ENCODE results near the gene PLA2R1.

Gene PLA2R1

DNA sequence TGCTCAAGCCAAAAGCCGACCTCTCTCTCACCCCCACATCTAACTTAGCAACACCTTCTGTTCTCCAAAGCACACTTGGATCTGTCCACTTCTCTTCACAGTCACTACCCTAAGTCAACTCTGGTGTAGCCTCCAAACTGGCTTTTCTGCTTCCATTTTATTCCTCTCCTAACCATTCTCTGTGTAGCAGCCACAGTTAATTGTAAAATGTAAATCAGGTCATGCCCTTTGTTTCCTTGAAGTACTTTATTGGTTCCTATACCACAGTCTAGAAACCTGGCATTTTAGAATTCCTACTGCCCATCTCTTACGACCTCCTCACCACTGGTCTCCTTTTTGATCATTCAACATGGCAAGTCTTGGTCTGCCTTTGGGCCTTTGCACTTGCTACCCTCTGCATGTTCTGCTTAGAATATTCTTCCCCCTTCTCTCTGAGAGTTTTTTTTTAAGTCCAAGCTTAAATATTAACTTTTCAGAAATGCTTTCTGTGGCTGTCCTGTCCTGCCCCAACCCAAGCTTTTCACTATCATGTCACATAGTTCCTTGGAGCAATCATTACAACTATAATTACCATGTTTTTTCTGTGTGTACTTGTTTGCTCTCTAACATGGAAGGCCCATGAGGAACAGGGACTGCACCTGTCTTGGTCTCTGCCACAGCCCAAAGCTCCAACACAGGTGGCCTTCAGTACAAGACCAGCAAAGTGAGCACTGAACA lies 42.9 kb downstream of the PLA2R1 start:
- DNase-seq (ENCODE audit: low read depth) = no peak
- no peak overlapping the region for H3K4me3 ChIP-seq (ENCODE audit: low read depth, low read length)
- TF ChIP-seq CTCF (conservative IDR thresholded peaks at IDR 0.05; ENCODE audit: low read depth, low read length) = no peak

GRCh38 chr2:160015746-160016145 lies 46.7 kb downstream of the PLA2R1 start:
- TF ChIP-seq CTCF (conservative IDR thresholded peaks at IDR 0.05; ENCODE audit: low read depth, low read length) = no peak
- H3K4me3 ChIP-seq (ENCODE audit: low read depth, low read length) = no peak overlapping the region
- no peak for DNase-seq (ENCODE audit: low read depth)

- H3K4me3 ChIP-seq (ENCODE audit: low read depth, low read length) = no peak overlapping the region
- no peak for TF ChIP-seq CTCF (conservative IDR thresholded peaks at IDR 0.05; ENCODE audit: low read depth, low read length)
- peak; percentile 23 for DNase-seq (ENCODE audit: low read depth)
These were observed 48.2 kb downstream of the PLA2R1 start for GRCh38 chr2:160014227-160014626.

DNA sequence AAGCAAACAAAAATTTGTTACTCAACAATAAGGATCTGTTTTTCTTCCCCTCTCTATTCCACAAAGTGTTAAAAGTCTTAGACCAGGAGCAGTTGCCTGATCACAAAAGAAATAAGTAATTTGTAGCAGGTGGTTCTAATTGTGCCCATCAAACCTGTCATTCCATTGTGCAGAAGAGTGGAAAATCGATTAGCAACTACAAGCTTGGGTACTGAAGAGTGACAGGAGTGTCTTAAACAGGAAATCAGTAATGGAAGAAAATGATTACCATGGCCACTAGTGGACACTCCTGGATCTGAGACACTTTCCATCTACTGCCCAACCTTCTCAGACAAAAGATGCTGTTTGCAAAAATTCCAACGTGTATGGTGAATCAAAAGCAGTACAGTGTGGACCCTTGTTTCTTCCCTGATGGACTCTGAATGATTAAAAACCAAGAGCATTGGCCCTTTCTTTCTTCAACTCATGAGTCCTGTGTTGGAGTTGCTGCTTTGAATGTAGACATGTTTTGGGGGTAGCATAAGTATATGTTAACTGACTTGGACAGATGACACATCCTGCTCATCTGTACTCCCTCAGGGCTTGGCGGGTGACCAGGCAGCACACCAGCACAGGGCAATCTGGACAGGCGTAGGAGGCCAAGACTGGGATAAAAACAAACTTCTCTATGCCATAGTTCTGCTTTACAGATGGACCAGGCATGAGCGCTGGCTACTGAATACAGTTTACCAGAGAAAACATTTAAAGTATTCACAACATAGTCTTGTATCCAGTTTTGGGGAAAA lies 51.9 kb downstream of the PLA2R1 start:
- H3K4me3 ChIP-seq (ENCODE audit: low read depth, low read length) = no peak overlapping the region
- no peak for DNase-seq (ENCODE audit: low read depth)
- no peak for TF ChIP-seq CTCF (conservative IDR thresholded peaks at IDR 0.05; ENCODE audit: low read depth, low read length)

DNA sequence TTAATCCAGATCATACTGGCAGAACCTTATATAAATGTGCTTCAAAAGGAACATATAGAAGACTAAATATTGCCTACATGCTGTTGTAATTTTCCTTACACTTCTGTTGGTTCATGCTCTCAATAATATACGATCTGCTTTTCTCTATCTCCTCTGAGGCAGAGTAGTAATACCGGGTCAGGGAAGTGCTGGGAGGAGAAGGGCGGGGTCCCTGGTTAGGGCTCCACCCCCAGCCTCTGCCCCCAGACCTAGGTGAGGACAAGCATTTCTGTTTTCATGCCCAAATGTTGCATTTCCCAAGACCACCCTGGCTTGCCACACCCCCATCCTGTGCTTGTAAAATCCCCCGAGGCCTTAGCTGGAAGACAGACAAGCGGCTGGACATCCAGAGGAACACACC lies 55.3 kb downstream of the PLA2R1 start:
- TF ChIP-seq CTCF (conservative IDR thresholded peaks at IDR 0.05; ENCODE audit: low read depth, low read length) = no peak

DNA sequence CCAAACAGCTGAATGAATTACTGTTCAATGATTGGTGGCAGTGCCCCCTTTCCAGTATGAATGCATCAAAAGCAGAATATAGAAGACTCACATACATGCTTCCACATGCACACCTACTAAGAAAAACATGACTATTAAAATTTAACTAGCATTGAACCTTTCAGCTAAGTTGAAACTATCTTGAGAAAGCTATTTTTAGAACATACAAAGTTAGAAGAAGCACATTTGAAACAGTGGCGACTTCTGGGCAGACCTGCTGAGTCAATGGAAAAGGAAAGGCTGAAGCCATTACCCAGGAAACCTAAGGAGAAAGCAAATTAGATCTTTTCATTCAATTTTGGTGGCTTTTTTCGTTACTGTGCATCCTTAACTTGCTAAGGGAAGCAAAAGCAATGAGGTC lies 55.9 kb downstream of the PLA2R1 start:
- peak; percentile 17 for DNase-seq (ENCODE audit: low read depth)
- H3K4me3 ChIP-seq (ENCODE audit: low read depth, low read length) = no peak overlapping the region
- no peak for TF ChIP-seq CTCF (conservative IDR thresholded peaks at IDR 0.05; ENCODE audit: low read depth, low read length)

More for the DNA sequence above, 55.3 kb downstream of the PLA2R1 start:
- DNase-seq (ENCODE audit: low read depth) = no peak
- no peak overlapping the region for H3K4me3 ChIP-seq (ENCODE audit: low read depth, low read length)
